BE2C (cell line): ENCODE data around the gene MCM9.

Experiments
- DNase-seq: peaks from one replicate; pipeline ENCODE4 v3.0.0-alpha.2; 2020
- H3K27me3 ChIP-seq: fragments of 250-450 bp; sonication (Bioruptor Pico); 2 replicates; pipeline ENCODE4 v1.5.1; 2020; ENCODE audit warnings: mild to moderate bottlenecking
- H3K36me3 ChIP-seq: fragments of 250-450 bp; sonication (Bioruptor Pico); 2 replicates; pipeline ENCODE4 v1.5.1; 2020; ENCODE audit warnings: mild to moderate bottlenecking
- H3K4me1 ChIP-seq: fragments of 250-450 bp; sonication (Bioruptor Pico); 2 replicates; pipeline ENCODE4 v1.5.1; 2020
- H3K4me3 ChIP-seq: 2 replicates; pipeline ENCODE4 v1.5.1; 2011; ENCODE audit warnings: low read depth, low read length
- H3K9me3 ChIP-seq: fragments of 250-450 bp; sonication (Bioruptor Pico); 2 replicates; pipeline ENCODE4 v1.5.1; 2020
- CTCF ChIP-seq: IDR thresholded peaks from 2 replicates; pipeline ENCODE4 v1.5.1; 2012; ENCODE audit warnings: mild to moderate bottlenecking, low read depth, low read length

MCM9 gene

GRCh38 chr6:118890997-118891790 is 43.8 kb downstream of the MCM9 start:
- Histone ChIP-seq H3K9me3 (no peaks in the 10 kb centered on the region), H3K27me3 (no peaks in the 10 kb centered on the region), H3K4me1 (peaks cover 7% of the 10 kb centered on the region), H3K4me3 (no peak overlapping the region), H3K36me3 (no peaks in the 10 kb centered on the region)
- TF ChIP-seq CTCF = no peak
- DNase-seq = no peak

- H3K4me3 ChIP-seq = no peak overlapping the region
- H3K27me3 ChIP-seq = no peaks in the 10 kb centered on the region
- no peak for TF ChIP-seq CTCF
- no peaks in the 10 kb centered on the region for H3K9me3 ChIP-seq
- H3K4me1 ChIP-seq = peaks cover 7% of the 10 kb centered on the region
- DNase-seq = peak; percentile 24
- H3K36me3 ChIP-seq = no peaks in the 10 kb centered on the region
Measured at GRCh38 chr6:118889163-118889562, 45.8 kb downstream of the MCM9 start.

GRCh38 chr6:118886641-118887040 is 48.3 kb downstream of the MCM9 start:
- H3K4me1 ChIP-seq = peaks cover 7% of the 10 kb centered on the region

GRCh38 chr6:118882314-118882905 is 52.5 kb downstream of the MCM9 start:
- H3K36me3 ChIP-seq = no peaks in the 10 kb centered on the region
- no peak for DNase-seq
- TF ChIP-seq CTCF = no peak
- no peaks in the 10 kb centered on the region for H3K27me3 ChIP-seq
- H3K4me1 ChIP-seq = no peaks in the 10 kb centered on the region
- no peaks in the 10 kb centered on the region for H3K9me3 ChIP-seq
- no peak overlapping the region for H3K4me3 ChIP-seq

More at GRCh38 chr6:118886641-118887040, 48.3 kb downstream of the MCM9 start:
- TF ChIP-seq CTCF = no peak
- no peak for DNase-seq
- Histone ChIP-seq H3K36me3 (no peaks in the 10 kb centered on the region), H3K9me3 (no peaks in the 10 kb centered on the region), H3K27me3 (no peaks in the 10 kb centered on the region), H3K4me3 (no peak overlapping the region)

GRCh38 chr6:118881440-118882313 is 53.3 kb downstream of the MCM9 start:
- no peak for TF ChIP-seq CTCF

More at GRCh38 chr6:118881440-118882313, 53.3 kb downstream of the MCM9 start:
- H3K27me3 ChIP-seq = no peaks in the 10 kb centered on the region
- no peak overlapping the region for H3K4me3 ChIP-seq
- no peak for DNase-seq
- no peaks in the 10 kb centered on the region for H3K9me3 ChIP-seq
- no peaks in the 10 kb centered on the region for H3K4me1 ChIP-seq
- H3K36me3 ChIP-seq = no peaks in the 10 kb centered on the region
